ENCODE data around the gene IQCH.
"Not testable (repeated sequence)": the region's sequence is repeated elsewhere in the genome, so short reads cannot be mapped to it uniquely, and the experiment has no call there.

Gene IQCH

DNA sequence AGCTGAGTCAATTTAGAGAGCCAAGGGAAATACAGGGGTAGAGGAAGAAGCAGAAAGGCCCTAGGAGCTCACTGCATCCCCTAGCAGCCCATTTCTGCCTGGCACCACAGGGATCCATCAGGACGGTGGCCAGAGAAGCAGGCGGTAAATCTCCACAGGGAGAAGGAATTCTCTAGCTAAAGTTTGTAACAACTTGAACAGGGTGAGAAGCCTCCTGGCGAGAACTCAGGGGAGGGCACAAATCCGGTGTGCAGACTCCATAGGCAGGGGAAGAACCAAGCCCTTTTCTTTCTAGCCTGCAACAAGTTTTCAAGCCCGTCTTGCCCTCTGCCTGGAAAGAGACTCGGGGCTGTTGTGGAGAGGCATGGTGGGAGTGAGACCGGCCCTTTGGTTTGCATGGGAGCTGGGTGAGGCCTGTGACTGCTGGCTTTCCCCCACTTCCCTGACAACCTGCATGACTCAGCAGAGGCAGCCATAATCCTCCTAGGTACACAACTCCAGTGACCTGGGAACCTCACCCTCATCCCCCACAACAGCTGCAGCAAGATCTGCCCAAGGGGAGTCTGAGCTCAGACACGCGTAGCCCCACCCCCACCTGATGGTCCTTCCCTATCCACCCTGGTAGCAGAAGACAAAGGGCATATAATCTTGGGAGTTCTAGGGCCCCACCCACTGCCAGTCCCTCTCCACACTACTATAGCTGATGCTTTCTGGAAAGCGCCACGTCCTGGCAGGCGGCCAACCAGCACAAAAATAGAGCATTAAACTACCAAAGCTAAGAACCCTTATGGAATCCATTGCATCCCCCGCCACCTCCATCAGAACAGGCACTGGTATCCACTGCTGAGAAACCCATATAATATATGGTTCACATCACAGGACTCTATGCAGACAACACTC is 182.0 kb downstream of the IQCH start:
- not testable (repeated sequence) for DNase-seq (ENCODE audit: low read depth in 2 of 2)

DNA sequence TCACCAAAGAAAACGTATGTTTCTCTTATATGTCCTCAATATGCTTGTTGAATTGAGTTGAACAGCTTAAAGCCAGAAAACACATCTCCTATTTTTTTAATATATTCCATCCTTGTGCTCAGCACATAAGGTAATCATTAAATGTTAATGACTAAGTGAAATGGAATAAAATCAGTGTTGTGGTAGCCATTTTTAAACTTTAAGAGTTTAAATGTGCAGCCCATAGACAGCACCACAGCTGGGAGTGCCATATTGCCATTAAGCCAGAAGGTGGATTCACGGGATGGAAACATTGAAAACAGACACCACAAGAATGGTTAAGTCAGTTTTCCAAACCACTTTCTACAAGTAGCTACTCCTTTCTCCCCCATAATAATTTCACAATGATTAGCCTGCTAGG is 189.5 kb downstream of the IQCH start:
- no peak for DNase-seq (ENCODE audit: low read depth in 2 of 2)

DNA sequence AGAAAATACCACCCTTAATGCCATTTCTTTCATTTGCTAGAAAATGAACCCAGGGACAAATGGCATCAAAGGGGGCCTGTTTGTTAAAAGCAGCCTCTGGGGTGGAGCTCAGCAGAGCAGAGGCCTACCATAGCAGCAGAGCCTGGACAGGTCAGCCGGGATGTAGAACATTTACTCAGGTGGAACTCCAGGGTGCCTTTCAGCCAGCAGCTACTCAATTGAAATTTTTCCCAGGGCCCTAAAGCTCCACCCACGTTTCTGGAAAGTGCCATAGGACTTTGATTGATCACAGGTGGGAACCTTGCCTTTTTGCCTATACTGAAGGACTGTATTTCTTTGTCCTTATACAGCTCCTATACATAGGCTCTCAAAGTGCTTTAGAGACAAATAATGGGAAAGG is 191.9 kb downstream of the IQCH start:
- DNase-seq (ENCODE audit: low read depth in 2 of 2), result no peak

DNA sequence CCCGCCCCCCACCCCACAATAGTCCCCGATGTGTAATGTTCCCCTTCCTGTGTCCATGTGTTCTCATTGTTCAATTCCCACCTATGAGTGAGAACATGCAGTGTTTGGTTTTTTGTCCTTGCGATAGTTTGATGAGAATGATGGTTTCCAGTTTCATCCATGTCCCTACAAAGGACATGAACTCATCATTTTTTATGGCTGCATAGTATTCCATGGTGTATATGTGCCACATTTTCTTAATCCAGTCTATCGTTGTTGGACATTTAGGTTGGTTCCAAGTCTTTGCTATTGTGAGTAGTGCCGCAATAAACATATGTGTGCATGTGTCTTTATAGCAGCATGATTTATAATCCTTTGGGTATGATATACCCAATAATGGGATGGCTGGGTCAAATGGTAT is 193.8 kb downstream of the IQCH start:
- DNase-seq (ENCODE audit: low read depth in 2 of 2), result not testable (repeated sequence)

DNA sequence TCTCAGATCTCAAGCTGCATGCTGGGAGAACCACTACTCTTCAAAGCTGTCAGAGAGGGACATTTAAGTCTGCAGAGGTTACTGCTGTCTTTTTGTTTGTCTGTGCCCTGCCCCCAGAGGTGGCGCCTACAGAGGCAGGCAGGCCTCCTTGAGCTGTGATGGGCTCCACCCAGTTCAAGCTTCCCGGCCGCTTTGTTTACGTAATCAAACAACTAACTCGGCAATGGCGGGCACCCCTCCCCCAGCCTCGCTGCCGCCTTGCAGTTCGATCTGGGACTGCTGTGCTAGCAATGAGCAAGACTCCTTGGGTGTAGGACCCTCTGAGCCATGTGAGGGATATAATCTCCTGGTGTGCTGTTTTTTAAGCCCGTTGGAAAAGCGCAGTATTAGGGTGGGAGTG is 199.1 kb downstream of the IQCH start:
- DNase-seq (ENCODE audit: low read depth in 2 of 2), result not testable (repeated sequence)

DNA sequence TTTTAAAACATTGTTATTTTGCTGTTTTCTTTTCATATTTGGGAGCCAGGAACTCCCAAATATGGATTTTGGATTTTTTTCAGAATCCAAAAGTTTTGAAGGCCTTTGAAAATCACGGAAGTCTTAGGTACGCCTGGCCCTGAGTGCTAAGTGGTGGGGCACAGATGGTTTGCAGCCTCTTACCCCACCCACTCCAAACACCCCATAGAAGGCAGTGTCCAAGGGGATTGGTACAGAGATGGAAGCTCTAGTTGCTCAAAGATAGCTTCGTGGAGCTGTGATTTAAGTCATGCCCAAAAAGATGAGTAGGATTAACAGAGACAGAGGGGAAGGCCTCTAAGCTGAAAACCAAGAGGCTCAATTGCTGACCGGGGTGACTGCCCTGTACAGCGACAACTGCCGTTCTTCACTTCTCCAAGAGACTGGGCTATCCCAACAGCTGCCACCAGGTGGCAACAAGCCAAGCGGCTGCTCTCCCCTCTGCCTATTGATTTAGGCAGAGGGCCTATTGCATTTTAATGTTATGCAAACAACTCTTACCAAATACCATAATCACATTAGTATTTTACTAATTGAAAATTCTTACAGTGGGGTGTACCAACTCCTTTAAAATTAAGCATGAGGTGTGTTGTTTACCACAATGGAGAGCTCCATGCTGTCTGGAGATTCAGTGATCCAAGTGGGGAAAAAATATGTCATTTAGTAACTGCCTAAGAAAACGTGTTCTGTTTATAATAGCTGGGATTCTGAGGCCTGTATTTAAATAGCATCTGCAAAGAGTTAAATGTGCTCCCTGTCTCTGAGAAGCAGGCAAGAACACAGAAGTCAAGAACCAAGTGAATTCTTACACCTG is 202.3 kb downstream of the IQCH start:
- peak; percentile 82 for DNase-seq (ENCODE audit: low read depth in 2 of 2)

DNA sequence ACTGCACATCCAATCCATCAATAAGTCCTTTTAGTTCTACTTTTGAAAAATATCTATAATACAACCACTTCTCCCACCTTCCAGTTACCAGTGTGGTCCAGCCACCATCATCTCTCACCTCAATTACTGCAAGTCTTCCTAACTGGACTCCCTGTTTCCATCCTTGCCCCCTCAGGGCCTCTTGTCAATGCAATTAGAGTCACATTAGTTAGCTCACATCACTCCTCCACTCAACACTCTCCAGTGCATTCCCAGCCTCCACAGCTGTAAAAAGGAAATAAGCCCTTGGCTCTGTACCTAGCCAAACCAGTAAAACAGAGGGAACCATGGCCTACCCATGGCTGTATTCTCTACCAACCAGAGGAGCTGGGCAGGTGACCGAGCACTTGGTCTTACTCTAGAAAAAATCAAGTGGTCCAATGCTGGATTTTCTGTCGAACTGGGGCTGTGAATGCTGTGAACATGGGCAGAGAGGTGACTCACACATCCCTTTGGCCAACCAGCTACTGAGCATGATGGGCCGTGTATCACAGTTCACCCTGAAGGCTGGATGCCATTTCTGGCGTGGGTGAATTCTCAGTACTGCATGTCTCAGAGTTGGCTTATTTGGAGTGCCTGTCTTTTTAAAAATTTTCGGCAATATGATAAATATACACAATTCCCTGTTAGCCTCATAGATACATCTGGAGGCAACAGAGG is 203.9 kb downstream of the IQCH start:
- no peak for DNase-seq (ENCODE audit: low read depth in 2 of 2)

DNA sequence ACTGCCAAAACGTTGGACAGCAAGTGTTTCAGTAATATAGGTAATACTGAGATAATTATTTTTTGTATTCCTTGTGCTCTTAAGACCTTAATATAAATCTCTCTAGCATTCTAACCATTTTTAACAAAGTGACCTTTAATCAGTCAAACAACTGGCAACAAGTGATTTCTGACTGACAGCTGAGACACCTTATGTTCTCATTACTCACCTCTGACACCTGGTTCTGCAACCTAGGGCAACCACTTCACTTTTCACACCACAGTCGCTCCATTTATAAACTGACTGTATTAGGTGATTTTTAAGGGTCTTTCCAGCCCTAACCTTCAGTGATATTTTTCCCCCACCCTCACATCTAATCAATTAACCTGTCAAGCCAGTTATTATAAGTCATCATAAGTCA is 205.9 kb downstream of the IQCH start:
- no peak for DNase-seq (ENCODE audit: low read depth in 2 of 2)

DNA sequence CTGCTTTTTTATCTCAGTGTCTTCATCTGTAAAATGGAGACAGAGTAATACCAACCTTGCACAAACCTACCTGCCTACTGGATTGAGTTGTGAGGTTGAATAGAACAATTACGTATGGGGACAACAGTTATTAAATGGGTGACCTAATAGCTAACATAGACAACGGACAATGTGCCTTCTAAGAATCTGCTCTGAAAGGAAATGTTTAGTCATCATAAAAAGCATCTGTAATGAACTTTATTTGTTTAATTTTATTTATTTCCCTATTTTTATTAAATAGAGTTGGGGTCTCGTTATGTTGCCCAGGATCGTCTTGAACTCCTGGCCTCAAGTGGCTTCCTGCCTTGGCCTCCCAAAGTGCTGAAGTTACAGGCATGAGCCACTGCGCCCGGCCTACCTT is 207.1 kb downstream of the IQCH start:
- no peak for DNase-seq (ENCODE audit: low read depth in 2 of 2)

DNA sequence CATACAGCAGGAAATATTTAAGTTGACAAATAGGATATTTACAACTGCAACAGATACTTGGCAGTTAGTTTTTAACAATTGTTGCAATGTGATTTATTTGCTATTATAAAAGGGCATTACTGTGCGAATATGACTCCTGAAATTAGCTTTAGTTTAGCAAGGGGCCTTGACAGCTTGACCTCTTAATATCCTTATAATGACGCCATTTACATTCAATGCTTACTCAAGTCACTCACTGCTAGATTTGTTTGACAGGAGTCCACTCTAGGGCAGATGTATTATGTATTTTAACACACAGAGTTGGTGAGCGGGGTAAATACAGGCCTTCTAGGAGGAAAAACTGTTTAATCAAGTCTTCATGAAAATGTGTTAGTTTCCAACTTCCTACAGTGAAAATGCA is 208.3 kb downstream of the IQCH start:
- no peak for DNase-seq (ENCODE audit: low read depth in 2 of 2)

DNA sequence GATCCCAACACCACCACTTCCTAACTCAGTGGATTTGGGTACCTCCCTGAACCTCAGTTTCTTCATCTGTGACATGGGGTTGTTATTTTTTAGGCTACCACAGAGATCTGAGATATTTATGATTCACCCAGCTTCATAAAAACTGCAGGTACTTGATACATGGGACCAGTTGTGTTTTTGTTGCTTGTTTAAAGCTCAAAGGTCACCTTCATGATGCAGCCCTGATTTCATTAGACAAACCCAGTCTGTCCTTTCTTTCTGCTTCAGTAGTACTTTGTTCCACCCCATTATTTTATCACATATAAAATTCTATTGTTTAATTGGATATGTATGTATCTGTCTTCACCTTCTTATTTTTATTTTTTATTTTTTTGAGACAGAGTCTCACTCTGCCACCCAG is 208.9 kb downstream of the IQCH start:
- DNase-seq (ENCODE audit: low read depth in 2 of 2), result no peak

DNA sequence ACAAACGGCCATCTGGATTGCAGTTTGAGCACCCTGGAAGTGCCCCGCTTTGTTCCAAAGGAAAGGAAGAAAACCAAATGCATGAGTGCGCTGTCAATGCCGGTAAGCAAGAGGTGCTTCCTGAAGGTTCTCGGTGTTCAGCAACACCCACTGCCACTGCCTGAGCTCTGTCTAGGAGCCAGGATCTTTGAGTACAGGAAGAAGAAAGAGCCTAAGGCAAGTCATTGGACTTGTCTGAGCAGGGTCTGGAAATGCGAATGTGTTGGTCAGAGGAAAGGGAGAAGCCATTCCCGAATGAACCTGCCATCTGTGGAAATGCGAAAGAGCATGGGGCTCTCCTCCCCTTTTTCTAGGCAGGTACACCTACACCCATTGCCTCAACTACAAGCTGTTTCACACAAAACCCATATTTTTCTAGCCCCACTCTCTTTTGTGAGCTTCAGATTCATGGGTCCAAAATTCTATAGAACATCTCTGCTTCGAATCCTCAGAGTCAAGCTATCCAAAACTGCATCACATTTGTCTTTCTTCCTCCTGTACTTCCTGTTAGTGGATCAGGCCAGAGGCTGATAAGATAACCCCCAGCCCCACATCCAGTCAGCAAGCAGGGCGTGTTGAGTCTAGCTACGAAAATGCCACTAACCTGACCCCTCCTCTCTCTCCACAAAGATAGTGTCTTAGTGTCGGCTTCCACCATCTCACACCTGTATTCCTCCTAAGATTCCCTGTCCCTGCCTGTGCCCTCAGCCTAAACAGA is 210.8 kb downstream of the IQCH start:
- no peak for DNase-seq (ENCODE audit: low read depth in 2 of 2)

DNA sequence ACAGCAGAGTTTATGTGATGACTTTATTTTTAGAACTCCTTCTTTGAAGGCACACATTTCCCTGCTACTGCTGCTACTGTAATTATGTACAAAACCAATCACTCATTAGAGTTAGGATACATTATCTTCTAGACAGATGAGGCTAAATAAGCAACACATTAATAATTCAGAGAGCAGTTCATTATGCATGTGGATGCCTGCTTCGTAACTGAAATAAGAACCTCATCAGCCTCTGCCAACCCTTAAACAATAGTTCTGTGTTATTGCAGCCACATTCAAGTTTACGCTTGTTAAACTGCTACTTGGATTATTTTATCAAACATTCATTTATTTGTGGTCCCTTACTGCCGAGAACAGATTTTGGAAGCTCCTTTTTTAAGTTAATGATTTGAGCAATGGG is 213.8 kb downstream of the IQCH start:
- DNase-seq (ENCODE audit: low read depth in 2 of 2), result no peak

DNA sequence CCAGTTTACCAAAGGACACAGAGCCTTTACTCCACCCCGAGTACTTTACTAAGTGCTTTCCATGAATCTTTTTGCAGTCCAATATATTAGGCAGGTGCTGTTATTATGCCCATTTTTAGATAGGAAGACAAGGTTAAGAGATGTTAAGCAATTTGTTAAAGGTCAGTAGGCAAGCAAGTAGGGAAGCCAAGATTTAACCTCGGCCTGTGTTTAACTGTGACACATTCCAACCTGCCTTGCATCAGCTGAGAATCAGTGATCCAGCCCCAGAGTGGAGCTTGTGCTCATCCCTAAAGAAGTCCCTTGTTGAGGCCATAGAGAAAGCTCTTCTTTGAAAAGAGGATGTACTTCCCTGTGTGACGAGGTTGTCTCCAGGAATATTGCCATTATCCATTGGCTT is 215.1 kb downstream of the IQCH start:
- DNase-seq (ENCODE audit: low read depth in 2 of 2), result no peak

DNA sequence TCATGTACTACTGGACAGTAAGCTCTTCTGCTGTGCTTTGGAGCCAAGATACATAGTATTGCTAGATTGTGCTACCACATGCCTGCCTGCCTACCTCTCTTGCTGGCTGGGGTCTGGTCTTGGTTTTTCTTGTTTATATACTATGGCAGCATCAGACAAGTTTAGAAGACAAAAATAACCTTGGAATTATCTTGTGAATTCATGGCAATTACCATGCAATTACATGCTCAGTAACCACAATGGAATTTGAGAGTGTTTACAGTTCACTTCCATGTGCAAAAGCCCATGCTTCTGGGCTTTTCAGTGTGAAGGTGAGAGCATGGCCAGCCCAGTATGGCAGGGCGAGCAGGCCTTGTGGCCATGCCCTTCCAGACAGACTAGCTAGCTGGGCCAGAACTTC is 218.4 kb downstream of the IQCH start:
- DNase-seq (ENCODE audit: low read depth in 2 of 2), result no peak

DNA sequence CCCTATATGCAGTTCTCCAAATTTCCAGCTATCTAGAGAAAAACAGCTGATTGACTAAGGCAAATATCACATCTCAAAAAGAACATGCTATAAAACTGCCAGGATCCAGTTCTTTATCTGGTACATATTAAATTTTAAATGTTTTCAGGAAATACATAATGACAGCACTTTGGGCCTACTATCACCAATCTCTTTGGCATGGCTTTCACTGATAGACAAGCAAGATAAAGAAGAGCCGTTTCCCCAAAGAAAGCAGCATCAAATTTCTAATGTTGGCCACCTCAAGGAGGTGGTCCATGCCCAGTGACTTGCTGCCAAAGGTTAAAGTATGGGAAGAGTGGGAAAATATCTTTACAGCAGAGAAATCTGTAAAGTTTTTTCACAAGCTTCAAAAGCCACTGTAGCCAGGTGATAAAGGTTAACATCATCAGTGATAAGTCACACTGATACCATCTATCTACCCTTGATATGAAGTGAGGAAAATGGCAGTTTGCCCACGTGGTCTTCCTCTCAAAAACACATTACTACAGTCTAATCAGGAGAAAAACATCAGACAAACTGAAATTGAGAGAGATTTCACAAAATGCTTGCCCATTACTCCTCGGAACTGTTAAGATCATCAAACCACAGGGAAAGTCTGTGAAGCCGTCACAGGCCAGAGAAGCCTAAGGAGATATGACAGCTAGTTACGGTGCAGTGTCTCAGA is 220.0 kb downstream of the IQCH start:
- DNase-seq (ENCODE audit: low read depth in 2 of 2), result no peak

DNA sequence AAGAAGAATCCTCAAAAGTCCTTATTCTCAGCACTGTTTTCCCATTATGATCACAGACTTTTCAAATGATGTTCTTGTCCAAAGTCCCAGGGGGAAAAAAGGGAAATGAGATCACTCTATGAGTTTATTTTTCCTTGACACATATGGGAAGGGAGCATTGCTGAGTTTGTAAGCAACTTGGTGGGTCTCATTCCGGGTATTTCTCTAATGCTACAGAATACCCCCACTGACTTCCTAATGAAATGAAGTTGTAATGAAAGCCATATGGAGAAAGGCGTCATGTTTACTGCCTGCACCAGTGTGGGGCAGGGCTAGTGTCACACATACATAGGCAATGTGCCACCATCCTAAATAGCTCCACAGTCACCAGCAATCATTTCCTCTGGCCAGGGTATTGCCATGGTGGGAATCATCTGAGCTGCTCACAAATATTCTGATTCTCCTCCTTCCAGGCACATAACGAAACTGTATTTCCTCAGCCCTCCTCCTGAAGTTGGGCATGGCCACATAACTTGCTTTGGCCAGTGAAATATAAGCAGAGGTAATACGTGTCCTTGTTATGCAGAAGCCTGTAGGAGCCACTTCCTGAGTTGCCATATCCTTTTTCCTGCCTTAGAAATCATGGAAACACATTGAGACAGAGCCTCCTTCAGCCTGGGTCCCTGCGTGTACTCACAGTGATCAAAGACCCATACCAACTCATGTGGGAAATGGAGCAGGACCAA is 225.4 kb downstream of the IQCH start:
- no peak for DNase-seq (ENCODE audit: low read depth in 2 of 2)

DNA sequence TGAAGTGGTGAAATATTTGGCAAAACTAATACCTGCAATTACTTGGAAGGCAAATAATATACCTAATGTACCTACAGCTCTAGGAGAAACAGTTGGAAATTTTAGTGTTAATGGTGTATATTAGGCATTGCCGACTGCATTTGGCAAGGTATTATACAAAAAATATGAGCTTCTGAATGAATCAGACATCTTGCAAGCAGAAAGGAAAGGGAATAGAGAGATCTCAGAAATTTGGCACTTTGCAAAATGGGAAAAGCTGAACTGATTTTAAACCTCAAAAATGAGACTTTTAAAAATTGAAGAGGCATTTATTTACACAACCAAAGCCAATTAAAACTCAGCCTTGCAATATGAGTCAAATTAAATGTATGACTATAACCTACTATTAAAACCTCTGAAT is 226.2 kb downstream of the IQCH start:
- DNase-seq (ENCODE audit: low read depth in 2 of 2), result no peak

DNA sequence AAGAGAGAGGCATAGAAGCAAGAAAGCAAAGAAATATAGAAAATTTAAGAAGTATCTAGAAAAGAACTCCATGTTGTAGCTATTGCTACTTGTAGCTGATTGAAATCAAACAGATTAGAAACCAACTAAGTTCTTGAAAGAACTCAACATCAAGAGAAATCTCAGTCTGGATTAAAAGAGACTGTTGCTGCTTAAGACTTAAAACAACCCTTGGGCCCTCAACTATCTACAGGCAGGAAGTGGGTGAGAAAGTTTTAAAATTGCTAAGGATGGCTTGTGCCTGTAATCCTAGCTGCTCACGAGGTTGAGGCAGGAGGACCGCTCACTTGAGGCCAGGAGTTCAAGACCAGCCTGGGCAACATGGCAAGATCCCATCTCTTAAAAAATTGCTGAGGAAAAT is 227.1 kb downstream of the IQCH start:
- DNase-seq (ENCODE audit: low read depth in 2 of 2), result no peak

DNA sequence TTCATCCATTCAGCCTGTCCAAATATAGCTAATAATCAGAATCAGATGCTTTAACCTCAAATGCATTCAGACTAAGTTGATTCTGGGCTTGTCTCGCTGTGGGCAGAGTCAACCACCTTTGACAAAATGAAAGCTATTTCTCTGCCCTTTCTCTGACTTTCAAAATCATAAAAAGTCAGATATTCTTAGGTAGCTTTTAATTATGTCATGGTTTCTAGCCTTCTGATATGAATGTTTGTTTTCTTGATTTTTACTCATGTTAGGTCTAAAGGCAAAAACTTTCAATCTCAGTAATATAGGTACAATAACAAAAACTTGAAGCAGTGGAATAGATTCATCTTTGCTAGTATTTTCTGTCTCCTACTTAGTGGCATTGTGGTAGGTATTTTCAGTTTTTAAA is 241.0 kb downstream of the IQCH start:
- DNase-seq (ENCODE audit: low read depth in 2 of 2), result no peak

Measured in stimulated activated CD4-positive, alpha-beta T cell treated with anti-CD3 and anti-CD28 coated beads, Interleukin-1b, Interleukin-23, amount 100 ng/mL, for 4 hours (primary cell).